ENCODE results near the gene CHD6.
"Not testable (repeated sequence)": the region's sequence is repeated elsewhere in the genome, so short reads cannot be mapped to it uniquely, and the experiment has no call there.

CHD6 gene

GRCh38 chr20:41538810-41539596, 79.2 kb downstream of the CHD6 start:
- DNase-seq (ENCODE audit: low read depth, low spot score), result no peak
- ChIA-PET POLR2A (no interaction called here), CTCF (interaction anchor here (0.7 kb wide), 1 partner anchor 33 kb away, joined by 3 read pairs; no protein-coding TSS in a partner anchor)
- H3K4me3 ChIP-seq (ENCODE audit: low read depth, low read length), result no peak overlapping the region
- no peak for TF ChIP-seq CTCF (IDR thresholded peaks at IDR 0.05; ENCODE audit: insufficient read depth, low read length, missing control alignments)

- no peak overlapping the region for H3K4me3 ChIP-seq (ENCODE audit: low read depth, low read length)
- DNase-seq (ENCODE audit: low read depth, low spot score), result no peak
- TF ChIP-seq CTCF (IDR thresholded peaks at IDR 0.05; ENCODE audit: insufficient read depth, low read length, missing control alignments), result no peak
- CTCF ChIA-PET, result no interaction called here
- POLR2A ChIA-PET, result no interaction called here
Measured at GRCh38 chr20:41537865-41538264, 80.3 kb downstream of the CHD6 start.

- POLR2A ChIA-PET; DNase-seq (ENCODE audit: low read depth, low spot score); H3K4me3 ChIP-seq (ENCODE audit: low read depth, low read length): not testable (repeated sequence)
- CTCF ChIA-PET, result interaction anchor here (1.1 to 1.7 kb wide), 2 partner anchors 36 to 163 kb away, joined by 4 to 5 read pairs; no protein-coding TSS in a partner anchor
Measured at GRCh38 chr20:41535551-41535950, 82.6 kb downstream of the CHD6 start.

GRCh38 chr20:41534842-41535241, 83.3 kb downstream of the CHD6 start:
- ChIA-PET POLR2A (interaction anchor here (0.6 kb wide), 1 partner anchor 520 kb away, joined by 3 read pairs; no protein-coding TSS in a partner anchor), CTCF (no interaction called here)
- DNase-seq (ENCODE audit: low read depth, low spot score), result no peak
- no peak for TF ChIP-seq CTCF (IDR thresholded peaks at IDR 0.05; ENCODE audit: insufficient read depth, low read length, missing control alignments)
- no peak overlapping the region for H3K4me3 ChIP-seq (ENCODE audit: low read depth, low read length)

- no peak for TF ChIP-seq CTCF (IDR thresholded peaks at IDR 0.05; ENCODE audit: insufficient read depth, low read length, missing control alignments)
- ChIA-PET CTCF (no interaction called here), POLR2A (no interaction called here)
- DNase-seq (ENCODE audit: low read depth, low spot score), result no peak
- no peak overlapping the region for H3K4me3 ChIP-seq (ENCODE audit: low read depth, low read length)
Measured at GRCh38 chr20:41534170-41534569, 84.0 kb downstream of the CHD6 start.

GRCh38 chr20:41533537-41534136, 84.5 kb downstream of the CHD6 start:
- ChIA-PET CTCF (interaction anchor here (0.8 kb wide), 1 partner anchor 37 kb away, joined by 4 read pairs; no protein-coding TSS in a partner anchor), POLR2A (no interaction called here)
- no peak overlapping the region for H3K4me3 ChIP-seq (ENCODE audit: low read depth, low read length)
- no peak for TF ChIP-seq CTCF (IDR thresholded peaks at IDR 0.05; ENCODE audit: insufficient read depth, low read length, missing control alignments)
- no peak for DNase-seq (ENCODE audit: low read depth, low spot score)
